T-helper 17 cell (primary cell): Measurements from ENCODE around the gene DAPL1. TPM values are rescaled to one million over a fixed set of nuclear protein-coding genes. Genes with fewer than 3 reads are reported as not detected.

Experiments
- ATAC-seq: fragments of 150-1000 bp; cut with Tn5 transposase; 2 replicates; pipeline ENCODE4 v1.10.0; 2021; ENCODE audit warnings: mild to moderate bottlenecking, moderate library complexity
- DNase-seq, 3 donors: peaks; one replicate each; pipeline versions ENCODE4 v3.0.0 to v3.0.0-alpha.2; 2020 to 2021
- H3K9me3 ChIP-seq: one replicate; pipeline ENCODE4 v1.7.0; 2013; ENCODE audit warnings: low read length, mild to moderate bottlenecking; ENCODE audit not compliant: control insufficient read depth, poor library complexity, severe bottlenecking
- H3K27ac Mint-ChIP-seq: one replicate; pipeline ENCODE4 v1.8.0; 2022; ENCODE audit warnings: mild to moderate bottlenecking, moderate library complexity, mixed read lengths
- H3K27me3 Mint-ChIP-seq: one replicate; pipeline ENCODE4 v1.8.0; 2022; ENCODE audit warnings: mixed read lengths
- H3K36me3 Mint-ChIP-seq: one replicate; pipeline ENCODE4 v1.8.0; 2022; ENCODE audit warnings: low read depth, mixed read lengths
- H3K4me1 Mint-ChIP-seq: one replicate; pipeline ENCODE4 v1.8.0; 2022; ENCODE audit warnings: mild to moderate bottlenecking, mixed read lengths
- H3K4me3 Mint-ChIP-seq: one replicate; pipeline ENCODE4 v1.8.0; 2022; ENCODE audit warnings: mild to moderate bottlenecking, moderate library complexity, mixed read lengths
- total RNA-seq, 4 donors: library from RNA in 2 of 4; stranded (reverse) in 2 of 4; gene quantifications; one replicate each; pipeline ENCODE4 v1.2.3 and lab custom pipeline; 2022 to 2026

Gene DAPL1
- total RNA-seq, 2 donors from 2014 or later = not detected

DNA sequence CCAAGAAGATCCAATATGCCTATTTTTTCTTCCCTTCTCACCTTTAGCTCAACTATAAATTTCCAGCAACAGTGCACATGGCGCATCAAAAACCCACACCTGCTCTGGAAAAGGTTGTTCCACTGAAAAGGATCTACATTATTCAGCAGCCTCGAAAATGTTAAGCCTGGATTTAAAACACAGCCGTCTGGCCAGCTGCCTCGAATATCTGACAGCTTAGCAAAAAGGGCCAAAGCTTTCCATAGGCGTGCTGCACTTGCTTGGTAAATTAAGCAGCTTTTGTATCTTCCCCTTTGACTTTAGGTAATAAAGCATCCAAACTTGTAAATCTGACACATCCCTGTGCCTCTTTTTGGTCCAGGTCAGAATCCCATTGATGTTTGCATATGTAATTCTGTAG lies 20.5 kb downstream of the DAPL1 start:
- ATAC-seq = no peak
- Mint-ChIP-seq H3K4me1 (no peaks in the 10 kb centered on the region), H3K4me3 (no peak overlapping the region), H3K27ac (no peak overlapping the region), H3K36me3 (no peaks in the 10 kb centered on the region), H3K27me3 (peaks cover 12% of the 10 kb centered on the region)
- no peaks in the 10 kb centered on the region for H3K9me3 ChIP-seq
- no peak for DNase-seq

DNA sequence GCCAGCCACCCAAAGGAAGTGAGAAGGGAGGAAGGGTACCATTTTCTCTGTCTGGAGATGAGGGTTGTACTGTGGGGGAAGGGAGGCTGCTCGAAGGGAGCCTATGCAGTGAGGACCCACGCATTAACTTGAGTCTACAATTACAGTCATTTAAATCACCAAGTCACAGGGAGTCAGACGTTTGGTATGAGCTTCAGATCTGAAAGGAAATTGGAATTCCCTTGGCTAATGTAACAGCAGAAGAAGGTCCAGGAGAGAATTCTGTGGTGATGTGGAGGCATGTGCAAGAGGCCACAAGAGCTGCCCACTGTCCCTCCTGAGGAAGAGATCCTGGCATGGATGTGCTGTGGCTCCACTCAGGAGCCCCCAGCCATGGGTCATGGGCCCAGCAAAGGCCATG lies 22.5 kb downstream of the DAPL1 start:
- no peaks in the 10 kb centered on the region for H3K36me3 Mint-ChIP-seq
- no peak overlapping the region for H3K27ac Mint-ChIP-seq
- DNase-seq = no peak

DNA sequence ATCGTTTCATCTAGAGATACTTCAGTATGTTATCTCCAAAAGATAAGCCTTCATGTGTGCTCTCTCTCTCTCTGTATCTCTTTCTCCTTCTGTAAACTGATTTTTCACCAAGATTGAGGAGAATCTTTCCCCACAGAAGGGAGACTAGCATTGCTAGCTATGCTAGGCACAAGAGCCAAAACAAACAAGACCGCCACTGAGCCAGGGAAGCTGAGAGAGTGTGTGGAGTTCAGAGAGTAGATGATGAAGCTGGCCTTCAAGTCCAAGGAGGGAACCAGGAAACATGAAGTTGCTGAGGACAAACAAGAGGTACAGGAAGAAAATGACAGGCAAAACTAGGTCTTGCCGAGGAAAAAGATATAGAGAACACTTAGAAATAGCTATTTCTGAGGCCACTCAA lies 23.4 kb downstream of the DAPL1 start:
- no peak for DNase-seq
- Mint-ChIP-seq H3K27ac (no peak overlapping the region), H3K27me3 (peaks cover 3% of the 10 kb centered on the region), H3K4me3 (no peak overlapping the region), H3K36me3 (no peaks in the 10 kb centered on the region), H3K4me1 (no peaks in the 10 kb centered on the region)
- ATAC-seq = no peak
- H3K9me3 ChIP-seq = no peaks in the 10 kb centered on the region

More for the DNA sequence above, 22.5 kb downstream of the DAPL1 start:
- no peaks in the 10 kb centered on the region for H3K27me3 Mint-ChIP-seq
- no peak overlapping the region for H3K4me3 Mint-ChIP-seq
- no peaks in the 10 kb centered on the region for H3K4me1 Mint-ChIP-seq
- ATAC-seq = no peak
- H3K9me3 ChIP-seq = no peaks in the 10 kb centered on the region

DNA sequence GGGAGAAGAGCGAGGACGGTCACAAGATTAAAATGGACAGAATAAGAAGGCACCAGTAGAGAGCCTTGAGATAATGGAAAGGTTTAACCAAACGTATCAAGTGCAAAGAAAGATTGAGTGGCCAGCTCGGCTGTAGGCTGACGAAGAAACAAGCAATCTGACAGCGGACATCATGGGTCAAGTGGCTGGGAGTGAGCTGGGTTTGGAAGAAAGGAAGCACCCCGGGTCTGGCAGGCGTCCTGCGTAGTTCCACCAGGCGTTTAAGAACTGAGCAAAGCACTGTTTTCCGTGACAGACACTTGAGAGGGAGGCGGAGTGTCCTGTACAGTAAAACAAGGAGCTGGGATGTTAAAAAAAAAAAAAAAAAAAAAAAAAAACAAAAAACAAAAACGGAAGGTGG lies 27.1 kb downstream of the DAPL1 start:
- H3K9me3 ChIP-seq = no peaks in the 10 kb centered on the region
- no peaks in the 10 kb centered on the region for H3K4me1 Mint-ChIP-seq
- no peak overlapping the region for H3K27ac Mint-ChIP-seq
- DNase-seq (no peak), ATAC-seq (no peak)
- H3K4me3 Mint-ChIP-seq = no peak overlapping the region
- H3K36me3 Mint-ChIP-seq = peaks cover 3% of the 10 kb centered on the region
- peaks cover 14% of the 10 kb centered on the region for H3K27me3 Mint-ChIP-seq

DNA sequence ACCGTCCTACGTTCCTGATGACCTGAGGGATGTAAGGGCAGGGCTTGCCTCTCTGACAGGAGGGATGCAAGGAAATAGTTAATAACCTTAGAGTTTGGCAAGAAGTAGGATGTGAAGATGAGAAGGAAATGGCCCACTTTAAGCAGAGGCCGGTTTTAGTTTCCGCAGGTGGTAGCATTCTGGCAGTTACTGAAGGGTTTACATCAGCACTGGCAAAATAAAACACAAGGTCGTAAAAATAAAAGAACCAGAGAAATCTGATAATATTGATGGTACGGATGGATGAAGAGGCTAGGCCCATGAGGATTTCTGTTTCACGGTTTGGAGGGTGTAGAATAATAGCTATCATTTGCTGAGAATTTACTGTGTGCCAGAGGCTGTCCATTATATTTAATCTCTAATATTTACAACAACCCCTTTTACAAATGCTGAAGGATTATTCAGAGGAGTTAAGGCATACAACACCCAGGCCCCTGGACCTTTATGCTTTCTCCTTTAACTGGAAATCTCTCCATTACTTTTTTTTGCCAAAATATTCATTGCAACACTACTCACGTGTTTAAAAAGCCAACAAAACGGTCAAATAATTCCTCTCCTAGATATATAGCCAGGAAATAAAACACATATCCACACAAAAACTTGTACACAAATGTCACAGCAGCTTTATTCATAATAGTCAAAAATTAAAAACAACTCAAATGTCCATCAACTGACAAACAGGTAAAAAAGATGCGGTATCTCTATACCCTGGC lies 28.5 kb downstream of the DAPL1 start:
- no peaks in the 10 kb centered on the region for H3K4me1 Mint-ChIP-seq

DNA sequence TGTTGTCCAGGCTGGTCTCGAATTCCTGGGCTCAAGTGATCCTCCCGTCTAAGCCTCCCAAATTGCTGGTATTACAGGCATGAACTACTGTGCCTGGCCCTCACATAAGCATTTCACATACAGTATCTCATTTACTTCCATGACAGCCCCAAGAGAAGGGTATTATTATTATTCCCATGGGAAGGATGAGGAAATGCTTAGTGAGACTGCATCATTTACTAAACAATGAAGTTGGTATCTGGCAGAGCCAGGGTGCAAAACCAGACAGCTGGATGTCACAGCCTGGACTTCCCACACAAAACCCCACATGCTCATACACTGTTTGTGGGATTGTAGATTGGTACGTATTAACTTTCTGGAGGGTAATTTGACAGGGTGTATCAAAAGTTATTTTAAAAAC lies 29.9 kb downstream of the DAPL1 start:
- Mint-ChIP-seq H3K36me3 (peaks cover 7% of the 10 kb centered on the region), H3K27ac (no peak overlapping the region), H3K27me3 (peaks cover 28% of the 10 kb centered on the region), H3K4me3 (no peak overlapping the region), H3K4me1 (no peaks in the 10 kb centered on the region)
- DNase-seq (no peak), ATAC-seq (no peak)
- H3K9me3 ChIP-seq = no peaks in the 10 kb centered on the region

More for the DNA sequence above, 28.5 kb downstream of the DAPL1 start:
- no peaks in the 10 kb centered on the region for H3K9me3 ChIP-seq
- no peak for ATAC-seq
- Mint-ChIP-seq H3K27ac (no peak overlapping the region), H3K36me3 (peaks cover 3% of the 10 kb centered on the region), H3K4me3 (no peak overlapping the region), H3K27me3 (peaks cover 18% of the 10 kb centered on the region)
- DNase-seq = no peak

DNA sequence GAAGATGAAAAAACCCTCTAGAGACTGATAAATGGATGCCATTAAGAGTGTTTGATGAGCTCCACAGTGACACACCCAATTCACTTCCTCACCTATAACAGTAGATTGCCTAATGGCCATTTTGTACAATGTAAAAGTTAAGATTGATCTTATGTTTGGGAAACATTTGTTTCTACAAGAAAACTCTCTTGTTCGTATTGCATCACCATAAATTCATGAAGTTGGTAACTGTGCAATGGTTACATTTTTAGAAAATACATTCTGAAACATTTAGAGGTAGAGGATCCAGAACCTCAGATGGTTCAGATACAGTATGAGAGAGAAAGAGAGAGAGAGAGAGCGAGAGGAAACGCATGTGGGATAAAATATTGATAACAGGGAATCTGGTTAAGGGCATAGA lies 31.8 kb downstream of the DAPL1 start:
- H3K9me3 ChIP-seq = no peaks in the 10 kb centered on the region
- H3K27me3 Mint-ChIP-seq = peaks cover 28% of the 10 kb centered on the region
- H3K4me1 Mint-ChIP-seq = no peaks in the 10 kb centered on the region
- H3K36me3 Mint-ChIP-seq = peaks cover 7% of the 10 kb centered on the region
- no peak for ATAC-seq
- H3K4me3 Mint-ChIP-seq = no peak overlapping the region
- no peak for DNase-seq
- no peak overlapping the region for H3K27ac Mint-ChIP-seq

DNA sequence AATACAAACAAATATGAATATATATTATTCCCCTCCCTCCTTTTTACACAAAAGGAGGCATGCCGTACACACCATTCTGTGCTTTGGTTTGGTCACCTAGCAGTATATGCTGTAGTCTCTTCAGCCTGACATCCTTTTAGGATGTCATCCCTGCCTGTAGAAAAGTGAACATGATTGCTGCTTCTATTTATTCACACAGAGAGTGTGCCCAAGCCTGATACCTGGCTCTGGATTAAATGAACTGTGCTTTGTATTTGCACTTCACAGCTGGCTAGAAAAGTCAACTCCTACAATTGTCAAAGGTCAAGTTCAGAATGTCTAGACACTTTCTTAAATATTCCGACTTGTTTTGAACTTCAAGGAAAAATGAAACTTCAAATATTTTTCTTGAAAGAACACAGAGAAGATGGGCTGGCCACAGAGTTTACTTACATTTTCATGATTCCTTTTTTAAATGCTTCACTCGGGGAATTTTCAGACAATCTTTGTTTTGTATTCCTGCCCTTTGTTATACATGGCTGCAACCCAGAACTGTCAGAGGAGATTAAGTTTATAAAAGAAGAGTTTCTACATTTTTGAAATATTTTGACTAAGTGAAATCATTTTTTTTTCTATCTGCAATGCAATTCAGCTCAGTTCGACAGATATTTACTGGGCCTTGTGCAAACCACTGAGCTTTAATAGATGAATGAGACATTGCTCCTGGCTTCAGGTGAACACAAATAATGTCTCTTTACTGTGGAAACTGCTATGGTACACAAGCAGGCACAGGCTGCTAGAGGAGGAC lies 33.5 kb downstream of the DAPL1 start:
- Mint-ChIP-seq H3K27me3 (peaks cover 24% of the 10 kb centered on the region), H3K4me1 (no peaks in the 10 kb centered on the region), H3K36me3 (peaks cover 7% of the 10 kb centered on the region), H3K4me3 (no peak overlapping the region), H3K27ac (no peak overlapping the region)
- H3K9me3 ChIP-seq = no peaks in the 10 kb centered on the region
- no peak for ATAC-seq
- no peak for DNase-seq

DNA sequence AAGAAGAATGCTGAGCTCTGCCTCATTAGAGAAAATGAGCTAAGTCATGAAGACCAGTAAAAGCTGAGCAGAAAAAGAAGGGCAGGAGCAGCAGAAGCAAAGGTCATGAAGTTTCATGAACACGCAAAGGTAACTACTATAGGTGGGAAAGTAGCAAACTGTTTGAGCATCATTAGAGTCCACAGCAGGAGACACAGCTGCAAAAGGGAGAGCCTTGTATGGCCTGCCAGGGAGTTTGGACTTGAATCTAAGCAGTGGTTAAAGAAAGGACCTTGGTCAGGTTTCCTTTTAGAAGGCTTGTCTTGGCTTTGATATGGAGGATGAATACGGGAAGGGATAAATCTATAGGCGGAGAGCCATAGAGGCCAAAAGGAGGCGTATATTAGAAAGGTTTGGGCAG lies 34.0 kb downstream of the DAPL1 start:
- ATAC-seq (no peak), DNase-seq (no peak)
- H3K4me1 Mint-ChIP-seq = no peaks in the 10 kb centered on the region
- H3K27ac Mint-ChIP-seq = no peak overlapping the region
- H3K36me3 Mint-ChIP-seq = peaks cover 7% of the 10 kb centered on the region
- no peaks in the 10 kb centered on the region for H3K9me3 ChIP-seq
- peaks cover 23% of the 10 kb centered on the region for H3K27me3 Mint-ChIP-seq
- H3K4me3 Mint-ChIP-seq = no peak overlapping the region

DNA sequence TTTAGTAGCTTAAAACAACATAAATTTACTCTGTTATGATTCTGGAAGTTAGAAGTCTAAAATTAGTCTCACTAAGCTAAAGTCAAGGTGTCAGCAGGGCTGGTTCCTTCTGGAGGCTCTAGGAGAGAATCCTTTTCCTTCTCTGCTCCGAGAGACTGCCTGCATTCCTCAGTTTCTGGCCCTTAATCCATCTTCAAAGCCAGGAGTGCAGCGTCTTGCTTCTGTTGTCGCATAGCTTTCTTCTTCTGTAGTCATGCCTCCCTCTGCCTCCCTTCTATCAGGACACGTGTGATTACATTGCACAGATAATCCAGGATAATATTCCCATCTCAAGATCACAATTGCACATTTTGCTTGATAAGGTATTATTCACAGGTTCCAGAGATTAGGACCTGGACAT lies 35.1 kb downstream of the DAPL1 start:
- peaks cover 19% of the 10 kb centered on the region for H3K27me3 Mint-ChIP-seq
- H3K36me3 Mint-ChIP-seq = peaks cover 7% of the 10 kb centered on the region
- H3K4me1 Mint-ChIP-seq = no peaks in the 10 kb centered on the region
- no peak for DNase-seq
- no peaks in the 10 kb centered on the region for H3K9me3 ChIP-seq
- no peak overlapping the region for H3K4me3 Mint-ChIP-seq
- H3K27ac Mint-ChIP-seq = no peak overlapping the region
- ATAC-seq = no peak

DNA sequence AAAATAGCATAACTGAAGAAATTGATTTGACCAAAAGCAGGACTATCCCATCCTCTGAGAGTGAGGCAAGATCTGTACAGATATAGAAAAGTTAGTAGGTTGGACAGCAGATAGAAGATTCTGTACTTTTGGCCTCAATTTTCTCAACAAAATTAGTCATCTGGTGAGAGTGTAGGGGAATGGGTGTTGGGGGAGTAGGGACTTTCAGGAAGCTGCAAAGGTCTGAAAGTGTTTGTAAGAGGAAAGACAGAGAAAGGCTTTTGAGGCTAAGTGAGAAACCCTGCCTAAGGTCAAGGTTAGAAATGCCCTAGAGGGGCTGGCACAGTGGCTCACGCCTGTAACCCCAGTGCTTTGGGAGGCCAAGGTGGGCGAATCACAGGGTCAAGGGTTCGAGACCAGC lies 40.3 kb downstream of the DAPL1 start:
- no peaks in the 10 kb centered on the region for H3K4me1 Mint-ChIP-seq
- H3K4me3 Mint-ChIP-seq = no peak overlapping the region
- H3K9me3 ChIP-seq = no peaks in the 10 kb centered on the region
- no peaks in the 10 kb centered on the region for H3K27me3 Mint-ChIP-seq
- H3K27ac Mint-ChIP-seq = no peak overlapping the region
- ATAC-seq (no peak), DNase-seq (no peak)
- no peaks in the 10 kb centered on the region for H3K36me3 Mint-ChIP-seq

DNA sequence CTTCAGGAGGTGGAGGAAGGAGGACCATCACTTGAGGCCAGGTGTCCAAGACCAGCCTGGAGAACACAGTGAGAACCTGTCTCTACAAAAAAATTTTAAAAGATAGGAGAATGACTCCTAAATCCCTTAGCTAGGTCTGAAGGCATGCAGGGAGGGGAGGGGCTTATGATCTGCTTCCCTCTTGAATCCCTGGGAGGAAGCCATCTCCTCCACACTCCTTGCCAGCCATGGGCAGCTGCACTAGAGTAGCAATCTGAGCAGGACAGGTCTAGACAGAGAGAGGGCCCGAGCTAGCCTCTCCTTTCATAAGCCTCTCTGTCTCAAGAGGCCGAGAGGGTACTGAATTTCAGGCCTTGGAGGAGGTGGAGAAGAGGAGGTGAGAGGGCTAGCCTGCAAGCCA lies 42.5 kb downstream of the DAPL1 start:
- H3K9me3 ChIP-seq = no peaks in the 10 kb centered on the region
- Mint-ChIP-seq H3K4me1 (no peaks in the 10 kb centered on the region), H3K27ac (no peak overlapping the region), H3K4me3 (no peak overlapping the region), H3K36me3 (no peaks in the 10 kb centered on the region), H3K27me3 (peaks cover 6% of the 10 kb centered on the region)
- DNase-seq = no peak
- ATAC-seq = no peak

DNA sequence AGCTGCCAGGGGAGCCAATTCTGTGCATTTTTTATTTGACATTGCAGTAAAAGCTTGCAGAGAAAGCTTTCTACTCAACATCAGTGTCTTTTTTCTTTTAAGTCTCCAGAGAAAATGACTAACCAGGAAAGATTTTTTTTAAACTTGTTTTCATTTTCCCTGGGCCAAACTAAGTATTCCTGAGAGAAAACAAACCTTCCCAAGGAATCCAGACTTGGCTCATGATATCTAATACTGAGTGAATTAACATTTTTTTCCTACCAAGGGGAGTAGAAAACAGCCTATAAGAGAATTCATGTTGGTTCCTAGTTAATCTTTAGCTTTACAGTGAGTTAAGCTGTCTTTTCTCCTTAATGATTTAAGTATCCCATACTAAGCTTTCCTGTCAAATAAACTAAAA lies 46.7 kb downstream of the DAPL1 start:
- Mint-ChIP-seq H3K4me3 (no peak overlapping the region), H3K27me3 (peaks cover 29% of the 10 kb centered on the region), H3K27ac (no peak overlapping the region), H3K4me1 (no peaks in the 10 kb centered on the region), H3K36me3 (no peaks in the 10 kb centered on the region)
- ATAC-seq (no peak), DNase-seq (no peak)
- no peaks in the 10 kb centered on the region for H3K9me3 ChIP-seq

DNA sequence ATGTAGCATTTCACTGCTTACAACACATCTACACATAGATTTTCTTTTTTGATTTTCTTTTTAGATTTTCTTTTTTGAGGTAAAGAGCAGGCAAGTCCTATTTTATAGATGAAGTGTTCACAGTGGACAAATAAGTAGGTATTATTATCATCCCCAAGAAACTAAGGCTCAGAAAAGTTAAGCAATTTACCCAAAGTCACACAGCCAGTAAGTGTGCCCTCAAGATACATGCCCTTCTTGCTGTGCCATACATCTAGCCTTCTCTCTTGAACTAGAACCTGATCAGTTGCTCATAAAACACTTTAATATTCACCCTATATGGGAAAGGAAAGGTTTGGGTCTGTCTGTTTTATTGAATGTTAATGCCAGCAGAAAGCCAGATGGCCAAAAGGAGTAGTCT lies 50.3 kb downstream of the DAPL1 start:
- Mint-ChIP-seq H3K27me3 (peaks cover 36% of the 10 kb centered on the region), H3K4me3 (no peak overlapping the region), H3K36me3 (no peaks in the 10 kb centered on the region), H3K27ac (no peak overlapping the region), H3K4me1 (no peaks in the 10 kb centered on the region)
- H3K9me3 ChIP-seq = no peaks in the 10 kb centered on the region
- ATAC-seq = no peak
- no peak for DNase-seq
